Prostate gland (tissue), 2 donors: Measurements from ENCODE around the gene STPG3. TPM values are rescaled to one million over a fixed set of nuclear protein-coding genes. Genes with fewer than 3 reads are reported as not detected.
A peak's percentile ranks its signal among the peaks of the same experiment; 100 is the strongest.
"Not testable (repeated sequence)": the region's sequence is repeated elsewhere in the genome, so short reads cannot be mapped to it uniquely, and the experiment has no call there.

ENCODE experiments used
- DNase-seq: peaks from one replicate; pipeline ENCODE4 v3.0.0-alpha.2; 2019; ENCODE audit warnings: low spot score
- H3K27ac ChIP-seq, 2 donors: fragments of 200-600 bp; sonication (generic); 2 replicates each; pipeline ENCODE4 v1.5.1; 2017 to 2019
- H3K27me3 ChIP-seq: fragments of 200-600 bp; sonication (generic); replicated peaks from 2 replicates; pipeline ENCODE4 v1.5.1; 2019; ENCODE audit not compliant: insufficient read depth
- H3K36me3 ChIP-seq, 2 donors: fragments of 200-600 bp; sonication (generic); 1 replicate in 1 of 2; 2 replicates in 1 of 2; pipeline versions ENCODE4 v1.5.1 to v1.8.1; 2017 to 2019
- H3K4me1 ChIP-seq: fragments of 200-600 bp; sonication (generic); replicated peaks from 2 replicates; pipeline ENCODE4 v1.5.1; 2019
- H3K4me3 ChIP-seq, 2 donors: fragments of 200-600 bp; sonication (generic); 2 replicates each; pipeline ENCODE4 v1.5.1; 2017 to 2019
- H3K9me3 ChIP-seq: fragments of 200-600 bp; sonication (generic); 2 replicates; pipeline ENCODE4 v1.5.1; 2017
- CTCF ChIP-seq, 4 experiments: fragments of 200-600 bp in 2 of 4; fragments of 450-650 bp in 2 of 4; sonication (generic) in 2 of 4; IDR thresholded peaks; 1 replicate in 3 of 4; 2 replicates in 1 of 4; pipeline ENCODE4 v1.5.1; 2016 to 2019; ENCODE audit warnings: antibody characterized with exemption in 4 of 4, mild to moderate bottlenecking in 2 of 4, moderate library complexity in 2 of 4
- POLR2A ChIP-seq: fragments of 450-650 bp; IDR thresholded peaks from one replicate; pipeline ENCODE4 v1.6.1; 2016; ENCODE audit warnings: antibody characterized with exemption, mild to moderate bottlenecking
- POLR2AphosphoS5 ChIP-seq: sonication (generic); formaldehyde crosslinking; IDR thresholded peaks from one replicate; pipeline ENCODE4 v1.6.1; 2017; ENCODE audit warnings: antibody characterized with exemption
- WGBS: methylation state at CpG from one replicate; pipeline ENCODE4 v1.1.5; 2018; 5-methylcytosine and 5-hydroxymethylcytosine counted together
- intact Hi-C: fragments of 100-400 bp; cut with DNase I; formaldehyde crosslinking; loops from one replicate; pipeline ENCODE4 v1.14.2; 2022
- total RNA-seq, 2 donors: library from RNA; depleted of rRNA; stranded (reverse); fragments of >200 nt; gene quantifications; one replicate each; pipeline ENCODE4 v1.1.0, GENCODE V29; 2016

Gene STPG3
- total RNA-seq, 2 donors from 2014 or later, result 4.2 TPM; not detected in 1

- WGBS, result 32% methylated on average over 6 of the region's 11 CpGs
- peak overlapping the region in 1 of 2 donors; percentile 7 for H3K4me3 ChIP-seq
- DNase-seq, result no peak
Observed at GRCh38 chr9:137236936-137237421, 14.1 kb upstream of the STPG3 start.

GRCh38 chr9:137237759-137238726 lies 13.0 kb upstream of the STPG3 start:
- H3K36me3 ChIP-seq, result peaks cover 0 to 4% of the 10 kb centered on the region in 2 donors
- H3K4me3 ChIP-seq, result no peak overlapping the region
- peak overlapping the region; percentile 64 to 71 for H3K27ac ChIP-seq
- no peaks in the 10 kb centered on the region for H3K27me3 ChIP-seq
- DNase-seq, result peak; percentile 57
- TF ChIP-seq POLR2A (no peak), CTCF (IDR thresholded peaks at IDR 0.05) (peak in 1 of 4 experiments; percentile 10), POLR2AphosphoS5 (peak; percentile 52)
- peaks cover 35% of the 10 kb centered on the region for H3K4me1 ChIP-seq
- intact Hi-C loops, result loop anchor here (5.0 kb wide), 1 partner anchor 116 kb away; no protein-coding TSS in a partner anchor
- no peaks in the 10 kb centered on the region for H3K9me3 ChIP-seq
- 61% methylated on average over 13 of the region's 13 CpGs for WGBS

More at GRCh38 chr9:137236936-137237421, 14.1 kb upstream of the STPG3 start:
- intact Hi-C loops, result loop anchor here (5.0 kb wide), 1 partner anchor 115 kb away; no protein-coding TSS in a partner anchor
- H3K9me3 ChIP-seq, result no peaks in the 10 kb centered on the region
- no peak for TF ChIP-seq CTCF (IDR thresholded peaks at IDR 0.05)
- TF ChIP-seq POLR2AphosphoS5, result no peak
- TF ChIP-seq POLR2A, result no peak
- no peaks in the 10 kb centered on the region for H3K36me3 ChIP-seq
- no peaks in the 10 kb centered on the region for H3K27me3 ChIP-seq
- peaks cover 29% of the 10 kb centered on the region for H3K4me1 ChIP-seq
- H3K27ac ChIP-seq, result peak overlapping the region; percentile 64 to 71

- Histone ChIP-seq H3K4me1 (peaks cover 35% of the 10 kb centered on the region), H3K4me3 (peak overlapping the region; percentile 68 to 70), H3K36me3 (peaks cover 0 to 11% of the 10 kb centered on the region in 2 donors), H3K27ac (peak overlapping the region; percentile 92)
- not testable (repeated sequence) for H3K27me3 ChIP-seq, DNase-seq, H3K9me3 ChIP-seq
- intact Hi-C loops, result loop anchor here (2.0 to 5.0 kb wide), 2 partner anchors 15 to 117 kb away; partner anchors contain the start of gene NELFB
- 50% methylated on average over 27 of the region's 27 CpGs for WGBS
Observed at GRCh38 chr9:137239541-137240200, 11.4 kb upstream of the STPG3 start.

- Histone ChIP-seq H3K27ac (peak overlapping the region; percentile 92), H3K9me3 (no peaks in the 10 kb centered on the region), H3K4me1 (peaks cover 35% of the 10 kb centered on the region), H3K27me3 (no peaks in the 10 kb centered on the region), H3K4me3 (peak overlapping the region; percentile 68 to 70), H3K36me3 (peaks cover 0 to 11% of the 10 kb centered on the region in 2 donors)
- TF ChIP-seq CTCF (IDR thresholded peaks at IDR 0.05), result no peak
- TF ChIP-seq POLR2AphosphoS5, result peak; percentile 4
- TF ChIP-seq POLR2A, result no peak
- 0% methylated on average over 6 of the region's 58 CpGs for WGBS
- intact Hi-C loops, result loop anchor here (2.0 kb wide), 1 partner anchor 14 kb away; the partner anchor contains the start of gene NELFB
- peak; percentile 54 for DNase-seq
Observed at GRCh38 chr9:137240318-137240840, 10.7 kb upstream of the STPG3 start.
